Smooth muscle cell (in vitro differentiated cells): ENCODE data around the gene SLC25A27. TPM values are rescaled to one million over a fixed set of nuclear protein-coding genes. Genes with fewer than 3 reads are reported as not detected.
A peak's percentile ranks its signal among the peaks of the same experiment; 100 is the strongest.

ENCODE experiments used
- DNase-seq: peaks from one replicate; lab custom pipeline; 2025; ENCODE audit not compliant: unreplicated experiment; lab: John Stamatoyannopoulos, UW
- H2AFZ ChIP-seq: fragments of 200-600 bp; sonication (generic); 2 replicates; pipeline ENCODE4 v1.6.0; 2016; ENCODE audit warnings: antibody characterized with exemption, low read depth, mild to moderate bottlenecking
- H3F3A ChIP-seq: fragments of 200-600 bp; sonication (generic); 2 replicates; pipeline ENCODE4 v1.6.0; 2017; ENCODE audit warnings: antibody characterized with exemption, low read depth
- H3K27ac ChIP-seq: fragments of 200-600 bp; sonication (generic); 2 replicates; pipeline ENCODE4 v1.5.1; 2016; ENCODE audit warnings: low read depth, mild to moderate bottlenecking
- H3K27me3 ChIP-seq: fragments of 200-600 bp; sonication (generic); 2 replicates; pipeline ENCODE4 v1.6.1; 2016; ENCODE audit warnings: low read depth, mild to moderate bottlenecking
- H3K36me3 ChIP-seq: fragments of 200-600 bp; sonication (generic); 2 replicates; pipeline ENCODE4 v1.5.1; 2016; ENCODE audit warnings: low read depth
- H3K4me1 ChIP-seq: fragments of 200-600 bp; sonication (generic); 2 replicates; pipeline ENCODE4 v1.5.1; 2016; ENCODE audit warnings: low read depth
- H3K4me2 ChIP-seq: fragments of 200-600 bp; sonication (generic); 2 replicates; pipeline ENCODE4 v1.6.0; 2016; ENCODE audit warnings: mild to moderate bottlenecking
- H3K4me3 ChIP-seq: fragments of 200-600 bp; sonication (generic); 2 replicates; pipeline ENCODE4 v1.5.1; 2016; ENCODE audit warnings: mild to moderate bottlenecking
- H3K79me2 ChIP-seq: fragments of 200-600 bp; sonication (generic); 2 replicates; pipeline ENCODE4 v1.6.0; 2016; ENCODE audit warnings: low read depth, mild to moderate bottlenecking
- H3K9ac ChIP-seq: fragments of 200-600 bp; sonication (generic); 2 replicates; pipeline ENCODE4 v1.6.0; 2016; ENCODE audit warnings: low read depth
- H3K9me3 ChIP-seq: fragments of 200-600 bp; sonication (generic); replicated peaks from 2 replicates; pipeline ENCODE4 v1.5.1; 2016; ENCODE audit warnings: low read depth
- H4K20me1 ChIP-seq: fragments of 200-600 bp; sonication (generic); 2 replicates; pipeline ENCODE4 v1.6.0; 2016; ENCODE audit warnings: low read depth
- CTCF ChIP-seq: fragments of 200-600 bp; sonication (generic); IDR thresholded peaks from 2 replicates; pipeline ENCODE4 v1.5.1; 2017; ENCODE audit warnings: borderline replicate concordance, mild to moderate bottlenecking, antibody characterized with exemption; ENCODE audit not compliant: insufficient read depth, poor library complexity, severe bottlenecking
- WGBS: methylation state at CpG from one replicate; pipeline ENCODE4 v1.1.7; 2016; ENCODE audit warnings: low lambda C conversion rate; 5-methylcytosine and 5-hydroxymethylcytosine counted together
- polyA plus RNA-seq: library from polyadenylated mRNA; unstranded; fragments of >200 nt; fragmentation: Nextera tagmentation; extraction: Ambion mirVana; gene quantifications from 2 replicates; pipeline ENCODE4 v1.2.1, GENCODE V29; 2016
- total RNA-seq: library from RNA; depleted of rRNA; stranded (reverse); fragments of >200 nt; gene quantifications from 2 replicates; pipeline ENCODE4 v1.2.3, GENCODE V29; 2014

SLC25A27 gene
- total and polyA plus RNA-seq, 2 experiments from 2014 or later = 0.22 to 3.7 TPM

- H3F3A ChIP-seq = peaks cover 3% of the 10 kb centered on the region
- WGBS = 75% methylated on average over 3 of the region's 3 CpGs
- no peak for TF ChIP-seq CTCF
Observed at GRCh38 chr6:46610862-46611553, 41.8 kb upstream of the SLC25A27 start.

GRCh38 chr6:46612645-46613044, 40.1 kb upstream of the SLC25A27 start:
- TF ChIP-seq CTCF = no peak
- 96% methylated on average over 2 of the region's 2 CpGs for WGBS

More at GRCh38 chr6:46610862-46611553, 41.8 kb upstream of the SLC25A27 start:
- no peaks in the 10 kb centered on the region for H3K9me3 ChIP-seq
- no peaks in the 10 kb centered on the region for H3K79me2 ChIP-seq
- no peaks in the 10 kb centered on the region for H3K36me3 ChIP-seq
- H3K27ac ChIP-seq = no peak overlapping the region
- peak overlapping the region; percentile 48 for H3K4me2 ChIP-seq
- no peak overlapping the region for H2AFZ ChIP-seq
- H3K27me3 ChIP-seq = no peaks in the 10 kb centered on the region
- H3K4me3 ChIP-seq = no peak overlapping the region
- no peaks in the 10 kb centered on the region for H3K4me1 ChIP-seq
- no peak overlapping the region for H3K9ac ChIP-seq
- DNase-seq = no peak
- no peaks in the 10 kb centered on the region for H4K20me1 ChIP-seq

GRCh38 chr6:46618726-46619125, 34.0 kb upstream of the SLC25A27 start:
- TF ChIP-seq CTCF = no peak
- no peaks in the 10 kb centered on the region for H3K9me3 ChIP-seq
- no peaks in the 10 kb centered on the region for H3K79me2 ChIP-seq
- H3K4me3 ChIP-seq = no peak overlapping the region
- no peaks in the 10 kb centered on the region for H3K27me3 ChIP-seq
- no peaks in the 10 kb centered on the region for H3F3A ChIP-seq
- no peaks in the 10 kb centered on the region for H3K36me3 ChIP-seq
- DNase-seq = no peak
- no peak overlapping the region for H2AFZ ChIP-seq
- no peak overlapping the region for H3K27ac ChIP-seq
- 77% methylated on average over 1 of the region's 1 CpG for WGBS
- no peaks in the 10 kb centered on the region for H4K20me1 ChIP-seq
- no peak overlapping the region for H3K9ac ChIP-seq
- no peaks in the 10 kb centered on the region for H3K4me1 ChIP-seq
- no peak overlapping the region for H3K4me2 ChIP-seq

More at GRCh38 chr6:46612645-46613044, 40.1 kb upstream of the SLC25A27 start:
- no peaks in the 10 kb centered on the region for H3K79me2 ChIP-seq
- no peaks in the 10 kb centered on the region for H3K36me3 ChIP-seq
- no peaks in the 10 kb centered on the region for H3K27me3 ChIP-seq
- H3K4me3 ChIP-seq = no peak overlapping the region
- no peak overlapping the region for H3K27ac ChIP-seq
- no peaks in the 10 kb centered on the region for H3K4me1 ChIP-seq
- H4K20me1 ChIP-seq = no peaks in the 10 kb centered on the region
- no peak for DNase-seq
- H3K9me3 ChIP-seq = no peaks in the 10 kb centered on the region
- H3F3A ChIP-seq = peaks cover 3% of the 10 kb centered on the region
- no peak overlapping the region for H2AFZ ChIP-seq
- no peak overlapping the region for H3K4me2 ChIP-seq
- H3K9ac ChIP-seq = no peak overlapping the region
